Nephron progenitor cell (in vitro differentiated cells): ENCODE measurements around the gene RASL12.

ENCODE experiments used
- DNase-seq: peaks from one replicate; pipeline ENCODE4 v3.0.0; 2021
- H3K27ac Mint-ChIP-seq: 2 replicates; pipeline ENCODE4 v1.8.0; 2021; ENCODE audit warnings: mild to moderate bottlenecking, moderate library complexity, mixed read lengths
- H3K27me3 Mint-ChIP-seq: 2 replicates; pipeline ENCODE4 v1.8.0; 2021; ENCODE audit warnings: mild to moderate bottlenecking, low read depth, mixed read lengths; ENCODE audit not compliant: poor library complexity
- H3K36me3 Mint-ChIP-seq: 2 replicates; pipeline ENCODE4 v1.8.0; 2021; ENCODE audit warnings: low read depth, mixed read lengths
- H3K4me1 Mint-ChIP-seq: 2 replicates; pipeline ENCODE4 v1.8.0; 2021; ENCODE audit warnings: mixed read lengths
- H3K4me3 Mint-ChIP-seq: 2 replicates; pipeline ENCODE4 v1.8.0; 2021; ENCODE audit warnings: mild to moderate bottlenecking, moderate library complexity, mixed read lengths
- H3K9me3 Mint-ChIP-seq: 2 replicates; pipeline ENCODE4 v1.8.0; 2021; ENCODE audit warnings: mild to moderate bottlenecking, moderate library complexity, mixed read lengths
- TF ChIP-seq, protein P1 (sequence below): fragments of 200-600 bp; sonication (generic); IDR thresholded peaks from 2 replicates; pipeline ENCODE4 v1.5.0; 2021; ENCODE audit warnings: antibody characterized with exemption

The RASL12 gene

DNA sequence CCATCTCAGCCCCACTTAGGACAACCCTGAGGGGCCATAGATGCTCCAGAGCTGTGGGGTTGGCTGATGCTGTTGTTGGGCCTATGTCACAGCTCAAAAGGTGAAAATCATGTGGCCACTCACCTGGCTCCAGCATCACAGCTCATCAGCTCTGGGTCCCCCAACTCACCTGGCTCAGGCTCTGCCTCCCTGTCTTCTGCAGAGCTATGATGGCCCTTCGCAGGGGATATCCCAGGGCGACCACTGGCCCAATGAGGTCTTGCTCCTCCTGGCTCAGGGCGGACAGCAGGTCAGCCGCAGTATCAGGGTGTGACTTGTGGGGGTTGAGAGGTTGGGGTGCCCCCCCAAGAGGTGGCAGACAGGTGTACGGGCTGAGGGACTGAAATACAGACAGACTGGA lies 31.5 kb upstream of the RASL12 start:
- Mint-ChIP-seq H3K9me3 (no peaks in the 10 kb centered on the region), H3K27me3 (peaks cover 3% of the 10 kb centered on the region), H3K4me1 (peaks cover 6% of the 10 kb centered on the region), H3K4me3 (no peak overlapping the region), H3K36me3 (peaks cover 38% of the 10 kb centered on the region), H3K27ac (no peak overlapping the region)
- no peak for DNase-seq
- TF ChIP-seq, protein P1, sequence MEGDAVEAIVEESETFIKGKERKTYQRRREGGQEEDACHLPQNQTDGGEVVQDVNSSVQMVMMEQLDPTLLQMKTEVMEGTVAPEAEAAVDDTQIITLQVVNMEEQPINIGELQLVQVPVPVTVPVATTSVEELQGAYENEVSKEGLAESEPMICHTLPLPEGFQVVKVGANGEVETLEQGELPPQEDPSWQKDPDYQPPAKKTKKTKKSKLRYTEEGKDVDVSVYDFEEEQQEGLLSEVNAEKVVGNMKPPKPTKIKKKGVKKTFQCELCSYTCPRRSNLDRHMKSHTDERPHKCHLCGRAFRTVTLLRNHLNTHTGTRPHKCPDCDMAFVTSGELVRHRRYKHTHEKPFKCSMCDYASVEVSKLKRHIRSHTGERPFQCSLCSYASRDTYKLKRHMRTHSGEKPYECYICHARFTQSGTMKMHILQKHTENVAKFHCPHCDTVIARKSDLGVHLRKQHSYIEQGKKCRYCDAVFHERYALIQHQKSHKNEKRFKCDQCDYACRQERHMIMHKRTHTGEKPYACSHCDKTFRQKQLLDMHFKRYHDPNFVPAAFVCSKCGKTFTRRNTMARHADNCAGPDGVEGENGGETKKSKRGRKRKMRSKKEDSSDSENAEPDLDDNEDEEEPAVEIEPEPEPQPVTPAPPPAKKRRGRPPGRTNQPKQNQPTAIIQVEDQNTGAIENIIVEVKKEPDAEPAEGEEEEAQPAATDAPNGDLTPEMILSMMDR = no peak

DNA sequence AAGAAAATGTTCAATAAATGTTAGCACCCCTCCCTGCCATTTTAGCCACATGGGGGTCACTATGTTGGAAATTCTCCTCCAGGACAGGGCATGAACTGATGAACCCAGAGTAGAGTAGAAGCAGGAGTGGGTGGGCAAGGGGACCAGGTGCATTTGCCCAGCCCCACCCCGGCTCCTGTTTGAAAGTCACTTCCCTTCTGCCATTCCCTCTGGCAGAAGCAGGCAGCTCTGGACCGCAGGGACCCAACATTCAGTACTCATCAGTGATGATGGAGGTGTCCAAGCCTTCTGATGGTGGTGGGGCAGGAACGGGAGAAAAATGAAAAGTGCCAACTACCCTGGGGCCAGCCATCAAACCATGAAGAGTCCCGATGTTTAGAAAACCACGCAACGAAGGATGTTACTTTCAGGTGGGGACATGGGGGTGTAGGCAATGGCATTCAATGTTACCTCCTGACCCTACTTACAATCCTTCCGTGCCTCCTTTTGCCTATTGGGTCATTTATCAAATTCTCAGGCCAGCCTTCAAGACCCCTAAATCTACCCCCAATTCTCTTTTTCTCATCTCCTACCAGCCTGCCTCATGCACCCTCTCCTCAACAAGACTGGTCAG lies 30.0 kb upstream of the RASL12 start:
- TF ChIP-seq, protein P1 = no peak
- DNase-seq = no peak
- peaks cover 34% of the 10 kb centered on the region for H3K36me3 Mint-ChIP-seq
- no peak overlapping the region for H3K4me3 Mint-ChIP-seq
- peaks cover 3% of the 10 kb centered on the region for H3K27me3 Mint-ChIP-seq
- no peak overlapping the region for H3K27ac Mint-ChIP-seq
- H3K9me3 Mint-ChIP-seq = no peaks in the 10 kb centered on the region
- peaks cover 9% of the 10 kb centered on the region for H3K4me1 Mint-ChIP-seq

GRCh38 chr15:65096481-65097385 lies 28.9 kb upstream of the RASL12 start:
- Mint-ChIP-seq H3K27me3 (peaks cover 3% of the 10 kb centered on the region), H3K36me3 (peaks cover 33% of the 10 kb centered on the region), H3K4me3 (no peak overlapping the region), H3K27ac (peak overlapping the region; percentile 13), H3K4me1 (peaks cover 18% of the 10 kb centered on the region), H3K9me3 (no peaks in the 10 kb centered on the region)
- TF ChIP-seq, protein P1 = no peak
- no peak for DNase-seq

- Mint-ChIP-seq H3K36me3 (peaks cover 26% of the 10 kb centered on the region), H3K4me1 (peaks cover 18% of the 10 kb centered on the region), H3K4me3 (no peak overlapping the region), H3K27me3 (peaks cover 3% of the 10 kb centered on the region), H3K27ac (no peak overlapping the region), H3K9me3 (no peaks in the 10 kb centered on the region)
- TF ChIP-seq, protein P1 = no peak
- DNase-seq = no peak
Measured at GRCh38 chr15:65095747-65096104, 27.9 kb upstream of the RASL12 start.

- no peaks in the 10 kb centered on the region for H3K9me3 Mint-ChIP-seq
- DNase-seq = no peak
- TF ChIP-seq, protein P1 = no peak
- H3K36me3 Mint-ChIP-seq = peaks cover 21% of the 10 kb centered on the region
- no peak overlapping the region for H3K4me3 Mint-ChIP-seq
- no peak overlapping the region for H3K27ac Mint-ChIP-seq
- H3K27me3 Mint-ChIP-seq = peaks cover 3% of the 10 kb centered on the region
- peaks cover 18% of the 10 kb centered on the region for H3K4me1 Mint-ChIP-seq
Measured at GRCh38 chr15:65095011-65095746, 27.4 kb upstream of the RASL12 start.
